Mesothelial cell of epicardium (in vitro differentiated cells): ENCODE measurements around the gene ELFN1. TPM values are rescaled to one million over a fixed set of nuclear protein-coding genes. Genes with fewer than 3 reads are reported as not detected.
"Not testable (repeated sequence)": the region's sequence is repeated elsewhere in the genome, so short reads cannot be mapped to it uniquely, and the experiment has no call there.

Experiments used
- DNase-seq, 2 experiments: peaks; one replicate each; pipeline ENCODE4 v3.0.0; 2021; ENCODE audit warnings: low spot score in 2 of 2; ENCODE audit not compliant: unreplicated experiment in 2 of 2
- H3K27ac Mint-ChIP-seq: 2 replicates; pipeline ENCODE4 v1.8.0; 2021; ENCODE audit warnings: mixed read lengths
- H3K27me3 Mint-ChIP-seq: 2 replicates; pipeline ENCODE4 v1.8.0; 2021; ENCODE audit warnings: low read depth, mixed read lengths
- H3K36me3 Mint-ChIP-seq: 2 replicates; pipeline ENCODE4 v1.8.0; 2021; ENCODE audit warnings: mixed read lengths
- H3K4me1 Mint-ChIP-seq: 2 replicates; pipeline ENCODE4 v1.8.0; 2021; ENCODE audit warnings: mixed read lengths
- H3K4me3 Mint-ChIP-seq: 2 replicates; pipeline ENCODE4 v1.8.0; 2021; ENCODE audit warnings: mild to moderate bottlenecking, moderate library complexity, mixed read lengths
- H3K9me3 Mint-ChIP-seq: 2 replicates; pipeline ENCODE4 v1.8.0; 2021; ENCODE audit warnings: mixed read lengths
- total RNA-seq: library from RNA; stranded (reverse); gene quantifications from 3 replicates; pipeline ENCODE4 v1.2.1, GENCODE V29; 2021
- TF ChIP-seq, protein P1 (sequence below): fragments of 200-600 bp; sonication (generic); IDR thresholded peaks from one replicate; pipeline ENCODE4 v1.5.0; 2021; ENCODE audit warnings: antibody characterized with exemption; ENCODE audit not compliant: unreplicated experiment

Gene ELFN1
- total RNA-seq, 1 donor from 2014 or later, result 13.5 TPM

DNA sequence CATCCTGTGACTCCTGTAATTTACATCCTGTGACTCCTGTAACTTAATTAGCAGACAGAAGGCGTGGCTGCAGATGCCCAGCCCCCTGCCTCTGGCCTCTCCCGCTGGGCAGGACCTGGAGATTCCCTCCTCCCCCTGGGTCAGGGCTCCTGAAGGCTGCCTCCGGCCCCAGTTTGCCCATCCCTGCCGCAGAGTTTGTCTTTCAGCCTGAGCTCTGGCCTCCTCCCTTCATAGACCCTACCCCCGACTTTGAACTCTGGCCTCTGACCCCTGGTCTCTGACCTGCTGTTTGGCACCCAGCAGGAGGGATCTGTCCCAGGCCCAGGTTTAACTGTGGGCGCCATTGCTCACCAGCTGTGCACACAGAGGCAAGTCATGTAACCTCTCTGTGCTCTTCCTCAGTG is 45.6 kb downstream of the ELFN1 start:
- Mint-ChIP-seq H3K9me3 (no peaks in the 10 kb centered on the region), H3K4me3 (no peak overlapping the region), H3K4me1 (peaks cover 14% of the 10 kb centered on the region), H3K27me3 (no peaks in the 10 kb centered on the region), H3K27ac (no peak overlapping the region), H3K36me3 (peaks cover 7% of the 10 kb centered on the region)
- TF ChIP-seq, protein P1, sequence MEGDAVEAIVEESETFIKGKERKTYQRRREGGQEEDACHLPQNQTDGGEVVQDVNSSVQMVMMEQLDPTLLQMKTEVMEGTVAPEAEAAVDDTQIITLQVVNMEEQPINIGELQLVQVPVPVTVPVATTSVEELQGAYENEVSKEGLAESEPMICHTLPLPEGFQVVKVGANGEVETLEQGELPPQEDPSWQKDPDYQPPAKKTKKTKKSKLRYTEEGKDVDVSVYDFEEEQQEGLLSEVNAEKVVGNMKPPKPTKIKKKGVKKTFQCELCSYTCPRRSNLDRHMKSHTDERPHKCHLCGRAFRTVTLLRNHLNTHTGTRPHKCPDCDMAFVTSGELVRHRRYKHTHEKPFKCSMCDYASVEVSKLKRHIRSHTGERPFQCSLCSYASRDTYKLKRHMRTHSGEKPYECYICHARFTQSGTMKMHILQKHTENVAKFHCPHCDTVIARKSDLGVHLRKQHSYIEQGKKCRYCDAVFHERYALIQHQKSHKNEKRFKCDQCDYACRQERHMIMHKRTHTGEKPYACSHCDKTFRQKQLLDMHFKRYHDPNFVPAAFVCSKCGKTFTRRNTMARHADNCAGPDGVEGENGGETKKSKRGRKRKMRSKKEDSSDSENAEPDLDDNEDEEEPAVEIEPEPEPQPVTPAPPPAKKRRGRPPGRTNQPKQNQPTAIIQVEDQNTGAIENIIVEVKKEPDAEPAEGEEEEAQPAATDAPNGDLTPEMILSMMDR, result no peak
- no peak for DNase-seq

- H3K27ac Mint-ChIP-seq, result no peak overlapping the region
These were observed 46.4 kb downstream of the ELFN1 start for GRCh38 chr7:1716263-1717094.

GRCh38 chr7:1717095-1717483 is 47.0 kb downstream of the ELFN1 start:
- peaks cover 14% of the 10 kb centered on the region for H3K4me1 Mint-ChIP-seq
- TF ChIP-seq, protein P1, result no peak
- no peak overlapping the region for H3K4me3 Mint-ChIP-seq
- no peak for DNase-seq
- H3K36me3 Mint-ChIP-seq, result peaks cover 6% of the 10 kb centered on the region
- no peaks in the 10 kb centered on the region for H3K27me3 Mint-ChIP-seq
- H3K9me3 Mint-ChIP-seq, result no peaks in the 10 kb centered on the region
- no peak overlapping the region for H3K27ac Mint-ChIP-seq

More at GRCh38 chr7:1716263-1717094, 46.4 kb downstream of the ELFN1 start:
- Mint-ChIP-seq H3K4me1 (peaks cover 14% of the 10 kb centered on the region), H3K4me3 (no peak overlapping the region), H3K27me3 (no peaks in the 10 kb centered on the region), H3K9me3 (no peaks in the 10 kb centered on the region), H3K36me3 (peaks cover 6% of the 10 kb centered on the region)
- TF ChIP-seq, protein P1, result no peak
- no peak for DNase-seq

GRCh38 chr7:1717903-1718676 is 48.0 kb downstream of the ELFN1 start:
- Mint-ChIP-seq H3K9me3 (no peaks in the 10 kb centered on the region), H3K36me3 (peaks cover 6% of the 10 kb centered on the region), H3K27me3 (no peaks in the 10 kb centered on the region), H3K4me3 (no peak overlapping the region), H3K4me1 (peaks cover 14% of the 10 kb centered on the region), H3K27ac (no peak overlapping the region)
- DNase-seq, result no peak
- TF ChIP-seq, protein P1, result no peak

- H3K9me3 Mint-ChIP-seq, H3K27ac Mint-ChIP-seq, H3K27me3 Mint-ChIP-seq, DNase-seq, H3K4me3 Mint-ChIP-seq, H3K36me3 Mint-ChIP-seq: not testable (repeated sequence)
- H3K4me1 Mint-ChIP-seq, result peaks cover 13% of the 10 kb centered on the region
These were observed 48.8 kb downstream of the ELFN1 start for GRCh38 chr7:1718850-1719249.

DNA sequence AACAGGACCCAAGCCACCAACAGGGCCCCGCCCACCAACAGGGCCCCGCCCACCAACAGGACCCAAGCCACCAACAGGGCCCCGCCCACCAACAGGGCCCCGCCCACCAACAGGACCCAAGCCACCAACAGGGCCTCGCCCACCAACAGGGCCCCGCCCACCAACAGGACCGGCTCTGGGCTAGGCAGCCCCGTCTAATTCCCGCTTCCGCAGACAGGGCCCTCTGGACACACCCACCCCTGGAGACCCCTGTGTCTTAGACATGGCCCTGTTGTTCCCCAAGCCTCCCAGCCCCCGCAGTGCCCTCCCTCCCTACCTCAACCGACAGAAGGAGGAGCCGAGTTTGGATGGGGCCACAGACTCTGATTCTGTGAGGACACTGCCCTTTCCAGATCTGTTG is 49.2 kb downstream of the ELFN1 start:
- H3K4me1 Mint-ChIP-seq, H3K27ac Mint-ChIP-seq, DNase-seq, H3K27me3 Mint-ChIP-seq, H3K36me3 Mint-ChIP-seq, H3K4me3 Mint-ChIP-seq, H3K9me3 Mint-ChIP-seq: not testable (repeated sequence)
